ENCODE results near the gene SPATA46. TPM values are rescaled to one million over a fixed set of nuclear protein-coding genes. Genes with fewer than 3 reads are reported as not detected.
A peak's percentile ranks its signal among the peaks of the same experiment; 100 is the strongest.

SPATA46 gene
- polyA plus RNA-seq, 1 experiment = not detected

DNA sequence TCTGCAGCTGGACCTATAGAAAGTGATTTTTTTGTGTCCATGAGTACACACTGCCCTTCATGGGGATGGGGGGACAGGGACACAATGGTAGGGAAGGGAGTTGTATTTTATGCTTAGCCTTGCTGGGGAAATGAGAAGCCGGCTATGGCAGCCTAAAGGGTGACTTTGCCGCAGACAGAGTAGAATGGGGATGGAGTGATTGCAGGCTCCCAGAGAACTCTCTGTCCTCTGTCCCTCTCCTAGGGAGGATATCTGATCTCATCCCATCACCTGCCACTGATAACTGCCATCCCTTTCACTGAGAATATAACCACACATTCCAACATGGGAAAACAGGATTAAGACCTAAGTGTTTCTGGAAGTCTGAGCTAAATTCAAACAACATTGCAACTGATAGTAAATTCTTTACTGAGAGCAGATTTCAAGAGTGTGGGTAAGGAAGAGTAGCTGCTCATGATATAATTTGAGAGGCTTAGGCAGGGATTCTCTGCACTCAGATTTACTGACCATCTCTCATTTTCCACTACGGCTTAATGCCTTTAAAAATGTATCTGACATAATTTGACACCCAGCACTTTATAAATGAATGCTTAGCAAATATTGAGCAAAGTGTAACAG is 21.4 kb upstream of the SPATA46 start:
- Histone ChIP-seq H3K27me3 (ENCODE audit: control insufficient read depth, insufficient read depth, low read length) (peaks cover 8% of the 10 kb centered on the region), H3K36me3 (ENCODE audit: control insufficient read depth, insufficient read depth, low read length) (no peaks in the 10 kb centered on the region), H3K4me3 (ENCODE audit: low read depth, low read length) (no peak overlapping the region)
- TF ChIP-seq, protein P1, sequence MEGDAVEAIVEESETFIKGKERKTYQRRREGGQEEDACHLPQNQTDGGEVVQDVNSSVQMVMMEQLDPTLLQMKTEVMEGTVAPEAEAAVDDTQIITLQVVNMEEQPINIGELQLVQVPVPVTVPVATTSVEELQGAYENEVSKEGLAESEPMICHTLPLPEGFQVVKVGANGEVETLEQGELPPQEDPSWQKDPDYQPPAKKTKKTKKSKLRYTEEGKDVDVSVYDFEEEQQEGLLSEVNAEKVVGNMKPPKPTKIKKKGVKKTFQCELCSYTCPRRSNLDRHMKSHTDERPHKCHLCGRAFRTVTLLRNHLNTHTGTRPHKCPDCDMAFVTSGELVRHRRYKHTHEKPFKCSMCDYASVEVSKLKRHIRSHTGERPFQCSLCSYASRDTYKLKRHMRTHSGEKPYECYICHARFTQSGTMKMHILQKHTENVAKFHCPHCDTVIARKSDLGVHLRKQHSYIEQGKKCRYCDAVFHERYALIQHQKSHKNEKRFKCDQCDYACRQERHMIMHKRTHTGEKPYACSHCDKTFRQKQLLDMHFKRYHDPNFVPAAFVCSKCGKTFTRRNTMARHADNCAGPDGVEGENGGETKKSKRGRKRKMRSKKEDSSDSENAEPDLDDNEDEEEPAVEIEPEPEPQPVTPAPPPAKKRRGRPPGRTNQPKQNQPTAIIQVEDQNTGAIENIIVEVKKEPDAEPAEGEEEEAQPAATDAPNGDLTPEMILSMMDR (IDR thresholded peaks at IDR 0.05; ENCODE audit: insufficient read depth, low read depth, low read length) = no peak
- POLR2A ChIA-PET = interaction anchor here (0.5 kb wide), 1 partner anchor 9 kb away, joined by 3 read pairs; no protein-coding TSS in a partner anchor
- no peak for DNase-seq (ENCODE audit: low read depth)
- CTCF ChIA-PET = interaction anchor here (2.1 kb wide), 1 partner anchor 41 kb away, joined by 7 read pairs; no protein-coding TSS in a partner anchor

- CTCF ChIA-PET = interaction anchor here (1.6 to 2.1 kb wide), 2 partner anchors 39 to 341 kb away, joined by 5 to 7 read pairs; no protein-coding TSS in a partner anchor
- no peak for DNase-seq (ENCODE audit: low read depth)
- Histone ChIP-seq H3K36me3 (ENCODE audit: control insufficient read depth, insufficient read depth, low read length) (no peaks in the 10 kb centered on the region), H3K27me3 (ENCODE audit: control insufficient read depth, insufficient read depth, low read length) (peaks cover 8% of the 10 kb centered on the region), H3K4me3 (ENCODE audit: low read depth, low read length) (no peak overlapping the region)
- POLR2A ChIA-PET = no interaction called here
- TF ChIP-seq, protein P1 (IDR thresholded peaks at IDR 0.05; ENCODE audit: insufficient read depth, low read depth, low read length) = no peak
Observed at GRCh38 chr1:162397039-162397448, 20.4 kb upstream of the SPATA46 start.

- no peak for DNase-seq (ENCODE audit: low read depth)
- Histone ChIP-seq H3K27me3 (ENCODE audit: control insufficient read depth, insufficient read depth, low read length) (peaks cover 8% of the 10 kb centered on the region), H3K4me3 (ENCODE audit: low read depth, low read length) (no peak overlapping the region), H3K36me3 (ENCODE audit: control insufficient read depth, insufficient read depth, low read length) (no peaks in the 10 kb centered on the region)
- TF ChIP-seq, protein P1 (IDR thresholded peaks at IDR 0.05; ENCODE audit: insufficient read depth, low read depth, low read length) = no peak
- ChIA-PET CTCF (interaction anchor here (1.6 to 2.1 kb wide), 2 partner anchors 39 to 340 kb away, joined by 5 to 7 read pairs; no protein-coding TSS in a partner anchor), POLR2A (no interaction called here)
Observed at GRCh38 chr1:162396201-162396906, 19.7 kb upstream of the SPATA46 start.

DNA sequence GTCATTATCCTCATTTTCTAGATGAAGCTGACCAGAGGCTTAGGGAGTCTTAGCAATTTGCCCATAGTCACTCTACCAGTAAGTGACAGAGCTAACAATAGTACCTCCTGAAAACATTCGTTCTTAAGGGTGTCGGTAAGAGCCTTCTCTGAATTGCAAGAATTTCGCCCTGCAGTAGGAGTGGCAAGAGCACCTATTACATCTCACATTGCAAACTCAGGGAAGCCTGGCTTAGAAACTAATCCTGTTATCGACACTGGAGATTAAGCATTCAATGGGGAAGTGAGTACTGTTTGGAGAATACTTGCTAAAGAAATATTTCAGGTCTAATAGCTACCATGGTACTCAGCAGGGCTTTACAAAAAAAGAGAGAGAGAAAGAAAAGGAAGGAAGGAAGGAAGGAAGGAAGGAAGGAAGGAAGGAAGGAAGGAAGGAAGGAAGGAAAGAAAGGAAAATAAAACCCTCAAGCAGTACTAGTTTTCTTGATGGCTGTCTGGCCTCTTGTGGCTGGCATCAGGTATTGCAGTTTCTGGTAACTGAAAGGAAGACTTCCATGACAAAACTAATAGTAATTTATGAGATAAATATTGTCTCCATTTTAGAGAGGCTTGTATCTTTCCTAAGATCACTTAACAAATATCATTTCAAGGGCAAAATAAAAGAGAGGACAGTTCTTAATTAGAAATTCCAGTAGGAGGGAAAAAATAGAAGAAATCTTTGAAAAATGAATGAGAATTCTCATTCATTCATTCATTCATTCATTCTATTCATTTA is 15.3 kb upstream of the SPATA46 start:
- no peak for DNase-seq (ENCODE audit: low read depth)
- ChIA-PET CTCF (interaction anchor here (0.6 to 5.2 kb wide), 18 partner anchors 10 to 457 kb away, joined by 3 to 24 read pairs (median 4); partner anchors contain the start of gene C1orf226), POLR2A (no interaction called here)
- Histone ChIP-seq H3K4me3 (ENCODE audit: low read depth, low read length) (no peak overlapping the region), H3K36me3 (ENCODE audit: control insufficient read depth, insufficient read depth, low read length) (no peaks in the 10 kb centered on the region), H3K27me3 (ENCODE audit: control insufficient read depth, insufficient read depth, low read length) (peaks cover 8% of the 10 kb centered on the region)
- TF ChIP-seq, protein P1 (IDR thresholded peaks at IDR 0.05; ENCODE audit: insufficient read depth, low read depth, low read length) = peak; percentile 81
